Fibroblast of skin of back (primary cell): ENCODE data around the gene ZNF850. TPM values are rescaled to one million over a fixed set of nuclear protein-coding genes. Genes with fewer than 3 reads are reported as not detected.
"Not testable (repeated sequence)": the region's sequence is repeated elsewhere in the genome, so short reads cannot be mapped to it uniquely, and the experiment has no call there.

ENCODE experiments used
- DNase-seq: peaks from one replicate; pipeline ENCODE4 v3.0.0-alpha.2; 2013
- polyA plus RNA-seq, 2 experiments: library from polyadenylated mRNA; unstranded; fragments of 120-200 nt; gene quantifications; one replicate each; pipeline ENCODE4 v1.2.1, GENCODE V29; 2013; ENCODE audit not compliant: insufficient read length in 2 of 2

ZNF850 gene
- 1.4 TPM for polyA plus RNA-seq (2013, experiment 1 of 2; ENCODE audit: insufficient read length)
- 0.61 TPM for polyA plus RNA-seq (2013, experiment 2 of 2; ENCODE audit: insufficient read length)

DNA sequence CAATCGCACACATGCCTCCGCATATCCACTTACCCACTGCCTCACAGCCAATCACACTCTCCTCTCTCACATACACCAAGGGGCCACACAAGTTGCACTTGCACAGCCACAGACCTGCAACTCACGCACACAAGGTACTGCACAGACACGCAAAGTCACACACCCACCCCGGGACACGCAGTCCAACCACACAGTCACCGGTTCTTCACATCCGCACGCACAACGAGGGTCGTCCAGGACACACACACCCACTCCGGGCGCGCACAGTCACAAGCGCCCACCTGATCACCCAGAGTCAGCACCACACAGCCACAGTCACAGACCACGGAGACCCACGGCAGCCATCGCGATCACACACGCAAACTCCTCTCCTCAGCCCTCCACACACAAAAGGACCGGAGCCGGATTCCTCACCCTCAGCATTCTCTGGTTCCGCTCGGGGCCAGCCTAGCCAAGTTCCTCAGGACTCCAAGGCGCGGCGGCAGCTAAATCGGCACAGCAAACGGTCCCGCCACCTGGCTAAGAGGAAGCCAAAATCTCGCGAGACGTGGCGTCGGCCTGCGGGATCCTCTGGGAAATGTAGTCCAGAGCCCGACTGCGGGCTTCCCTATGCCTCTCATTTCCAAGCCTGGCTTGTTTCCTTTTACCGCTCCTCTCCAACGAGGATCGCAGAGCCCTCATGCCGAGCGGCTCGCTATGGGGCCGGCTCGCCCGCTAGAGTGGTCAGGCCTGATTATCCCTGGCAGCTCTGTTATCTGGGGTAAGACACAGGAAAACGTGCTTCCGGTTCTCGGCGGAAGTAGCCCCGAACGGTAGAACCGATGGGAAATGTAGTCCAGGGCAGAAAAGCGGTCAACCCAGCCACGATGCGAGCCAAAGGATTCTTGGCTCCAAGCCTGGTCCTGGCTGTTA lies at the start of gene ZNF850:
ZNF850 (minus strand) TSS at position 497 of the 912 bp plus-strand sequence. CDS start 10,201 bp downstream, outside the sequence.
- peak; percentile 93 for DNase-seq

DNA sequence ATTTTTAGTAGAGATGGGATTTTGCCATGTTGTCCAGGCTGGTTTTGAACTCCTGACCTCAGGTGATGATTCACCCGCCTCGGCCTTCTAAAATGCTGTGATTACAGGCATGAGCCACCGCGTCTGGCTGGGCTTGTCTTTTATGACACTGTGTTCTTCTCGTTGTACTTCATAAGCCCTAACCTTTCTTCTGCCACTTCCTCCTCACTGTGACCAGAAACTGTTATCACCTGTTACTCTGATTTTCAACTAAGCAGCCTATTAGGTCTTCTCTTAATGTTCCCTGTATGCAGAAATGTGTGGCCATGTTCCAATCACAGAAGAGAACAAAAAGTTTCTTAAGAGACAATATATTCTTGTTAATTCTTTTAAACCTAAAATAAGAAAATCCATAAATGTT lies 49.2 kb upstream of the ZNF850 start:
- no peak for DNase-seq

DNA sequence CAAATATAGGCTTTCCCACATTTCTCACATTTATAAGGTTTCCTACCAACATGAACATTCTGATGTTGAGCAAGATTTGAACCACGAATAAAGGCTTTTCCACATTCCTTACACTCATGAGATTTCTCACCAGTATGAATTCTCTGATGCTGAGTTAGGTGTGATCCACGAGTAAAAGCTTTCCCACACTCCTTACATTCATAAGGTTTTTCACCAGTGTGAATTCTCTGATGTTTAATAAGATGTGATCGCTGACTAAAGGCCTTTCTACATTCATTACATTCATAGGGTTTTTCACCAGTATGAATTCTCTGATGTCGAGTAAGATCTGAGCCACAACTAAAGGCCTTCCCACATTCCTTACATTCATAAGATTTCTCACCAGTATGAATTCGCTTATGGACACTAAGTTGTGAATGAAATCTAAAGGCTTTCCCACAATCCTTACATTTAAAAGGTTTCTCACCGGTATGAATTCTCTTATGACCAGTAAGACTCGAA lies 46.6 kb upstream of the ZNF850 start:
- no peak for DNase-seq

DNA sequence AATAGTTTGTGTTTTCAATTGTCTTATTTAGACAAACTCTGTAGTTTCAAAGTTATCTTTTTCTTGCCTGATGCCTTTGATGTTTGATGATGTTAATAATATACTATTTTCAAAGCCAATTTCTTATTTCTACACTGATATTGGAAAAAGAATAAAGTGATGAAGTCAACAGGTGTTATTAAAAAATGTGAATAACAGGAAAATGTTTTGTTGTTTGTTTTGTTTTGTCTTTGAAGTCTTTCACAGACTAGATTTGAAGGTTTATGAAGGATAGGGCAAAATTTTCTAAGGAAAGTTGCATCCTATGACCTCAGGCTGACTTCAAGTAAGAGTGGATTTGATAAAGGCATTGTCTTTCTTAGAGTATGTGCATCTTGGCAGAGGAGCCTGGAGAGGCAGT lies 34.4 kb upstream of the ZNF850 start:
- DNase-seq = no peak

DNA sequence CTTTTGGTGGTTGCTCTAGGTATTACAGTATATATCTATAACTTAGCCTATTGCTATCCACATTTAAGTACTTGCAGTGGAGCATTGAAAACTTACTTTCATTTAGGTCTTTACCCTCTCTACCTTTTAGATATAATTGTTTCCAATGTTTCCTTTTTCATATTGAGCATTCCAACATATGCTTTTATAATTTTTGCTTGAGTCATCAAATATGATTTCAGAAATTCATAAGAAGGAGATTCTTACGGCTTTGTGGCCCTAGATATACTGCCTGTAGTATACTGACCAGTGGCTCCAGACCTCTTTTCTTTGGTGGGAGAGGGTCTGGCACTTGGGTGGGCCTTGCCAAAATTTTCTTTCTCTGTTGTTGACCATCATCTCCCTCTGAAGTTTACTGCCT lies 32.8 kb upstream of the ZNF850 start:
- DNase-seq = no peak

DNA sequence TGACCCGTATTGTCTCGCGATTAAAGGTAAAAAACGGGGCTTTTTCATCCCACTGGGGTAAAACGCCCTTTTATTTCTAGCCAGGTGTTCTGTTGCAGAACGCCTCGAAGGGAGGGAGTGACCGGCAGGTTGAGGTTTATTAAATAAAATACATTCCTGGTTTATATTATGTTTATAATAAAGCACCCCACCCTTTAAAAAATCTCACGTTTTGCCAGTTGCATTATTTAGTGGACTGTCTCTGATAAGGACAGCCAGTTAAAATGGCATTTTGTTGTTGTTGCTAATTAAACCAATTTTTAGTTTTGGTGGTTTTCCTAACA lies 25.1 kb upstream of the ZNF850 start:
- DNase-seq = no peak

DNA sequence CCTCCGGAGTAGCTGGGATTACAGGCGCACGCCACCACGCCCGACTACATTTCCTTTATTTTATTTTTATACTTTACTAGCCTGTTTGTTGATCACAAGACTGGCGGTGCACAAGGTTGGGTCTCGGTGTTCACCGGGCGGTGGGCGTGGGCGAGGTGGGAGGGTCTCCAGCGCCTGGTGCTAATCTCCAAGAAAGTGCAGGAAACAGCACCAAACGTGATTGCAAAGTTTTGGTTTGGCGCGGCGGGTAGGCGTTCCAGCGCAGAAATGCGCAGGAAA lies 24.0 kb upstream of the ZNF850 start:
- no peak for DNase-seq

DNA sequence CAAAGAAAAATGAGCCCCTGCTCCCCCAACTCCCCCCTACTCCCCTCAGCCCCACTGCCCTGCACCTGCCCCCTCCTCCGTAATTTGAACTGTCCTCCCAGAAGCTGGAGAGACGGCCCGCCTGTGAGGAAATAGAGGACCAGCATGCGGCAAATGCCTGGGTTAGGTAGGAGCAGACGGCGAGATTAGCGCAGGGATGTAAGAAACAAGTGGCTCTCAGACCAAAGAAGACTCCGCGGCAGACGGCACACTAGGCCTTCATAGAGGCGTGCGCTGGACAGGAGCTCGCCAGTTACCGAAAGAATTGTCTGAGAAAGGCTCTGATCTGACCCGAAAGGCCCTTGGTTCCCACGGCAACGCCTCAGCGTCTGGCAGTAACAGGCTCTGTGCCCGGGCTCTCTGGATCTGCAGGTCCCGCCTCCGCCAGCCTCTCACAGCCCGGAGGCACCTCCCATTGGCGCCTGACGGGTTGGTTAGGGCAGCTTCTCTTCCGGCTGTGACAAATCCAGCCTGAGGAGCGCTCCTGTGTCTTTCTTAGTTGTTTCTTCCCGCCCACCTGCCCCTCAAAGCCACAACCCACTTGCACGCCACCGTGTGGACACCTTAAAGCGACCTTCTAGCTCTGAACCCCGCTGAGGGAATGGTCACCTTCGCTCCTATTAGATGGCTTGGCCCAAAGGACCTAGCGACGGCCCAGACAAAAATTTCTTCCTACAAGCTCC lies 19.0 kb upstream of the ZNF850 start:
- DNase-seq = peak; percentile 7

DNA sequence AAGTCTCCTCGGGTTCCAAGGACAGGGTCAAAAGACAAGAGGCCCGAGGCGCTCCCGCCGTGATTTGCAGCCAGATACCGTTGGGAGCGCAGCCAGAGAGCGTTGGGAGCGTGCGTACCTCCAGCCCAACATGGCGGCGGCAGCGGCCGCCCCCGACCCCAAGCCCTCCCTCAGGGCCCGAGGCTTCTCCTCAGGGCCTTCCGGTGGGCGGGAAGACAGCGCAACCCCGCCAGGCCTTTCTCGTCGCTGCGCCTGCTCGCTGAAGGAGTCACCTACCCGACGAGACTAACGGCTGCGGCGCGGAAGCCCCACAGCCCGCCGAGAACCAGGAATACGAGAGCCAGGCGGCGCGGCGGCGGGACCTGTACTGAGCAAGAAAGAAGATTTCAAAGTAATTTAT lies 3.2 kb upstream of the ZNF850 start:
- DNase-seq = peak; percentile 7

DNA sequence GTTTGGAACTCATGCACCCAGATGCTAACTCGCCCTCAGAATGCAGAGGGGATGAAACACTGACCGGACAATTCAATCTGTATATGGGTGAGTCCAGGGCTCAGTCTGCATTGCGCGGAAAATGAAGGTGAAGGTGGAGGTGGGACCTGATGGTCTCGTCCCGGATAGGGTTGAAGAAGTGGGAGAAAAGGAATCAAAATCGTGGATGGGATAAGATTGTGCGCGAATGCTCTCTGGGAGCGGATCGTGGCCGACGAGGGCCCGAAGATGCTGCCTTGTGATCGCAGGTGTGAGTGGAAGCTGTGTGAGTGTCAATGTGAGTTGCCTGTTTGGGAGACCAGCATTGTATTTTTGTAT lies 594 bp upstream of the ZNF850 start:
- DNase-seq = no peak

DNA sequence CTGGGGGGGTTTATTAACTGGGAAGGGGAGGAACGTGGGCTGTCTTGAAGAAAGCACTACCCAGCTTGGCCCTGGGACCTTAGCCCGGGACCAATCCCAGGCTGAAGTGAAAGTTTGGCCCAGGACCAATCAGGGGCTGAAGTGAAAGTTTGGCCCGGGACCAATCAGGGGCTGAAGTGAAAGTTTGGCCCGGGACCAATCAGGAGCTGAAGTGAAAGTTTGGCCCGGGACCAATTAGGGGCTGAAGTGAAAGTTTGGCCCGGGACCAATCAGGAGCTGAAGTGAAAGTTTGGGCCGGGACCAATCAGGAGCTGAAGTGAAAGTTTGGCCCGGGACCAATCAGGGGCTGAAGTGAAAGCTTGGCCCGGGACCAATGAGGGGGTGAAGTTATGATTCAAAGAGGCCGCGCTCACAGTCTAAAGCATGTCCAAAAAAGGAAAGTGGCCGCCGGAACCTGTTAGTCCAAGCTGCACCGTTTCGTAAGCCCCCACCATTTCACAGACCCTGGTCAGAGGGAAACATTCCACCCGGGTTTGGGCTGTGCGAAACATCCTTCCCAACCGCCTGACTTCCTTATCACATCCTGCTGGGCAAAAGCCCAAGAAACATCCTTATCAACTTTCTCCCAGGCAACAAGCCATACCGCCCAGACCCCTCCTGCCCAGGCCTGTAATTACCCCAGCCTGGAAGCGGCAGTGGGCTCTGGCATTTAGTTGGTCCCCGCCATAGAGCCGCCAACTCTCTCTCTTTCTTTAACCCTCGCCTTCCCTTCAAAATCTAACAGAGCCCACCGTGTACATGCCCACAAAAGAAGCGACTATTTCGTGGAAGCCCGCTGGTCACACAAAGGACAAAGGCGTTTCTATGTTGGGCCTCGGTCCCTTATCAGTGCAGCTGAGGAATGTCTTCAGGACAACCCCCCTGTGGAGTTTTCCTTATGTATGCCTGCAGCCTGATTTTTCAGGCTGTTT lies 1.1 kb downstream of the ZNF850 start:
- peak; percentile 84 for DNase-seq

DNA sequence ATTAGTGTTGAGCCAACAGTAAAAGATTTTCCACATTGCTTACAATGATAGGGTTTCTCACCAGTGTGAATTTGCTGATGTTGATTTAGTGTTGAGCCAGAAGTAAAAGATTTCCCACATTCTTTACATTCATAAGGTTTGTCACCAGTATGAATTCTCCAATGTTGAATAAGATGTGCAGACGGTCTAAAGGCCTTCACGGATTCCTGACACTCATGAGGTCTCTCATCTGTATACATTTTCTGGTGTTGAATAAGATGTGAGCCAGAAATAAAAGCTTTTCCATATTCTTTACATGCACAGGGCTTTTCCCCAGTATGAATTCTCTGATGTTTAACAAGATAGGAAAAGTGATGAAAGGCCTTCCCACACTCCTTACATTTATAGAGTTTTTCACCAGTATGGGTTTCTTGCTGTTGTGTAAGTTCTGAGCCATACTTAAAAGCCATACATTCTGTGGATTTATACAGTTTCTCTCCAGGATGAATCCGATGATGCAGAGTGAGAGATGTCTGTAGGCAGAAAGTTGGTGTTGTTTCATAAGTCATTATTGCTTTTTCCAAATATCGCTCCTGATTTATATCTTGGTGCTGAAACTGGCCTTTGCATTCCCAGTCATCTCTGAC lies 22.4 kb downstream of the ZNF850 start:
- no peak for DNase-seq

DNA sequence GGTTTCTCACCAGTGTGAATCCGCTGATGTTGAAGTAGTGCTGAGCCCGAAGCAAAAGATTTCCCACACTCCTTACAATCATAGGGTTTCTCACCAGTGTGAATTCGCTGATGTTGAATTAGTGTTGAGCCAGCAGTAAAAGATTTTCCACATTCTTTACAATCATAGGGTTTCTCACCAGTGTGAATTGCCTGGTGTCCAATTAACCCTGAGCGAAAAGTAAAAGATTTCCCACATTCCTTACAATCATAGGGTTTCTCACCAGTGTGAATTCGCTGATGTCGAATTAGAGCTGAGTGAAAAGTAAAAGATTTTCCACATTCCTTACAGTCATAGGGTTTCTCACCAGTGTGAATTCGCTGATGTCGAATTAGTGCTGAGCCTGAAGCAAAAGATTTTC lies 23.0 kb downstream of the ZNF850 start:
- DNase-seq = not testable (repeated sequence)

DNA sequence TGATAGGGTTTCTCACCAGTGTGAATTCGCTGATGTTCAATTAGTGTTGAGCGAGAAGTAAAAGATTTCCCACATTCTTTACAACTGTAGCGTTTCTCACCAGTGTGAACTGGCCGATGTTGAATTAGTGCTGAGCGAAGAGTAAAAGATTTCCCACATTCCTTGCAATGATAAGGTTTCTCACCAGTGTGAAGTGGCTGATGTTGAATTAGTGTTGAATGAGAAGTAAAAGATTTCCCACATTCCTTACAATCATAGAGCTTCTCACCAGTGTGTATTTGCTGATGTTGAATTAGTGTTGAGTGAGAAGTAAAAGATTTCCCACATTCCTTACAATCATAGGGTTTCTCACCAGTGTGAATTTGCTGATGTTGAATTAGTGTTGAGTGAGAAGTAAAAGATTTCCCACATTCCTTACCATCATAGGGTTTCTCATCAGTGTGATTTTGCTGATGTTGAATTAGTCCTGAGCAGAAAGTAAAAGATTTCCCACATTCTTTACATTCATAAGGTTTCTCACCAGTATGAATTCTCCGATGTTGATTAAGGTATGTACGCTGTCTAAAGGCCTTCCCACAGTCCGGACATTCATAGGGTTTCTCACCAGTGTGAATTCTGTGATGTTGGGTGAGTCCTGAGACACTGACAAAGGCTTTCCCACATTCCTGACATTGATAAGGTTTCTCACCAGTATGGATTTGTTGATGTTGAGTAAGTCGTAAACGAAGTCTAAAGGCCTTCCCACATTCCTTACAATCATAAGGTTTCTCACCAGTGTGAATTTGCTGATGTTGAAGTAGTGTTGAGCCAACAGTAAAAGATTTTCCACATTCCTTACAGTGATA lies 24.0 kb downstream of the ZNF850 start:
- DNase-seq = no peak

DNA sequence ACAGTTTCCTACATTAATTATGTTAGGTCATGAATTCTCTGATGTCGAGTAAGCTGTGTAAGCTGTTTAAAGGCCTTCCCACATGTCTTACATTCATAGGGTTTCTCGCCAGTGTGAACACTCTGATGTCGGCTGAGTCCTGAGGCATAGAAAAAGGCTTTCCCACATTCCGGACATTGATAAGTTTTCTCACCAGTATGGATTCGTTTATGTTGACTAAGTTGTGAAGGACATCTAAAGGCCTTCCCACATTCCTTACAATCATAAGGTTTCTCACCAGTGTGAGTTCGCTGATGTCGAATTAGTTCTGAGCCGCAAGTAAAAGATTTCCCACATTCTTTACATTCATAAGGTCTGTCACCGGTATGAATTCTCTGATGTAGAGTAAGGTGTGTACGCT lies 24.9 kb downstream of the ZNF850 start:
- DNase-seq = no peak

DNA sequence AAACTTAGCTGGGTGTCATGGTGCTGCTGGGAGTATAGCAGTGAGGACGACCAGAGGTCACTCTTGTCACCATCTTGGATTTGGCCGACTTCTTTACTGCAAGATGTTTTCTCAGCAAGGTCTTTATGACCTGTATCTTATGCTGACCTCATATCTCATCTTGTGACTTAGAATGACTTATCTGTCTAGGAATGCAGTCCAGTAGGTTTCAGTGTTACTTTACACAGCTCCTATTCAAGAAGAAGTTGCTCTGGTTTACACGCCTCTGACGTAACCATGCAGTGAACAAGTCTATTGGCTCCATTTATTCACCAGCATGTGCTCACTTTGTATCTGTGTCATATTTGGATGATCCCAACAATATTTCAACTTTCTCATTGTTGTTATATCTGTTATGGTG lies 26.7 kb downstream of the ZNF850 start:
- DNase-seq = no peak

DNA sequence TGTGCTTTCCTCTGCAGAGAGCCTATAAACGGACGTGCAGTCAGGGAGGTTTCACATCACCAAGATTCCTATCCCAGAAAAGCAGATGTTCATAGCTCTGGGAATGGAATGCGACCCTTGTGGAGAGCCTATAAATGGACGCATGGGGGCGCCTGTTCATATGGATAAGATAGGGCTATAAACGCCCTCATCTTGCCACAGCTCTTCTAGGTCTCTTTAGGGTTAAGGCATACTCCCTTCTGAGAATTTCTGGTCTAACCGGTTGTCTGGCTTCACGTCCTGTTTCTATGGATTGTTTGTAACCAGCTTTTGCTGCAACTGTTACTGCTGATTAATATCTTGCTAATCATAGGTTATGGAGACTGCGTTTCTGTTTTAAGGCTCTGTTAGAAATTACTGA lies 36.4 kb downstream of the ZNF850 start:
- not testable (repeated sequence) for DNase-seq

DNA sequence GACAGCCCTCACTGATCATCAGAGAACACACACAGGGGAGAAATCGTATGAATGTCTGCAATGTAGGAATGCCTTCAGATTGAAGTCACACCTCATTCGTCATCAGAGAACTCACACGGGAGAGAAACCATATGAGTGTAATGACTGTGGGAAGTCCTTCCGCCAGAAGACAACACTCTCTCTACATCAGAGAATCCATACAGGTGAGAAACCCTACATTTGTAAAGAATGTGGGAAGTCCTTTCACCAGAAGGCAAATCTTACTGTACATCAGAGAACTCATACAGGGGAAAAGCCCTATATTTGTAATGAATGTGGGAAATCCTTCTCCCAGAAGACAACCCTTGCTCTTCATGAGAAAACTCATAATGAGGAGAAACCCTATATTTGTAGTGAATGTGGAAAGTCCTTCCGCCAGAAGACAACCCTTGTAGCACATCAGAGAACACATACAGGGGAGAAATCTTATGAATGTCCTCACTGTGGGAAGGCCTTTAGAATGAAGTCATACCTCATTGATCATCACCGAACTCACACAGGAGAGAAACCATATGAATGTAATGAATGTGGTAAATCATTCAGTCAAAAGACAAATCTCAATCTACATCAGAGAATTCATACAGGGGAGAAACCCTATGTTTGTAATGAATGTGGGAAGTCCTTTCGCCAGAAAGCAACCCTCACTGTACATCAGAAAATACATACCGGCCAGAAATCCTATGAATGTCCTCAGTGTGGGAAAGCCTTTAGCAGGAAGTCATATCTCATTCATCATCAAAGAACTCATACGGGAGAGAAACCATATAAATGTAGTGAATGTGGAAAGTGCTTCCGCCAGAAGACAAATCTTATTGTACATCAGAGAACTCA lies 52.7 kb downstream of the ZNF850 start:
- DNase-seq = no peak

DNA sequence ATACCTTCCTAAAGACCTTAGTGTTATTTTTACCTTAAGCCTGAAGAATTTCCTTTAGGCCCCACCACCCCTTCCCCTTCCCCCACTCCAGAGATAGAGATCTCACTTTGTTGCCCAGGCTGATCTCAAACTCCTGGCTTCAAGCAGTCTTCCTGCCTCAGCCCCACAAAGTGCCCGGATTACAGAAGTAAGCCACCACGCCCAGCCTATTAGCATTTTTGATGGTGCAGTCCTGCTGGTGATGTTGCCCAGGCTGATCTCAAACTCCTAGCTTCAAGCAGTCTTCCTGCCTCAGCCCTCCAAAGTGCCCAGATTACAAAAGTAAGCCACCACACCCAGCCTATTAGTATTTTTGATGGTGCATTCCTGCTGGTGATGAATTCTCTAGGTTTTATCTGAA lies 63.2 kb downstream of the ZNF850 start:
- DNase-seq = no peak

DNA sequence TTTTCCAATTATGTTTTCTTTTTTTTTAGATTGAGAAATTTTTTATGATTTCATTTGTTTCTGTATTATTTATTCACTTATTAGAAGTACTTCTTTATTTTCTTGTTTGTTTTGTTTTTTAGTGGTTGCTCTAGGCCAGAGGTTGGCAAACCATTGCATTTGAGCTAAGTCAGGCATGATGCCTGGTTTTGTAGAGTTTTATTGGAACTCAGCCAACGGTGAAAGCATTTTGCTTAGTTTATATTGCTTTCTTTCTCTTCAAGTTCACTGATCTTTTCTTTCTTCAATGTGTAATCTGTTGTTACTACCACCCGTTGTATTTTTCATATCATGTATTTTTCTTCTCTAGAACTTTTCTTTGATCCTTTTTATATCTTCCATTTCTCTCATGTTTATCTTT lies 65.5 kb downstream of the ZNF850 start:
- no peak for DNase-seq
